Globus pallidus (tissue), 1 donor: ENCODE measurements around the gene AGRP.

Experiments used
- DNase-seq: peaks from one replicate; pipeline ENCODE4 v3.0.0-alpha.2; 2015; ENCODE audit warnings: low spot score

Gene AGRP

DNA sequence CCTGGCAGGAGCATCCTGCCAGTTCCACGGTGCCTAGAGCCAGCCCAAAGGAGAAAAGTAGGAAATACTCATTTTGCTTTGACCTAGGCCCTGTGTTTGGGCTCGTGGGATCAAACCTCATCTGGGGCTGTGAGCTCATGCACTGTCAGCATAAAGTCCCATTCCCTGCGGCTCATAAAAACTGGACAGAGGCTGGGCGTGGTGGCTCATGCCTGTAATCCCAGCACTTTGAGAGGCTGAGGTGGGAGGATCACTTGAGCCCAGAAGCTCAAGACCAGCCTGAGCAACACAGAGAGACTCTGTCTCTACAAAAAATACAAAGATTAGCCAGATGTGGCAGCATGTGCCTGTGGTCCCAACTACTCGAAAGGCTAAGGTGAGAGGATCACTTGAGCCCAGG lies 20.3 kb downstream of the AGRP start:
- DNase-seq = no peak

DNA sequence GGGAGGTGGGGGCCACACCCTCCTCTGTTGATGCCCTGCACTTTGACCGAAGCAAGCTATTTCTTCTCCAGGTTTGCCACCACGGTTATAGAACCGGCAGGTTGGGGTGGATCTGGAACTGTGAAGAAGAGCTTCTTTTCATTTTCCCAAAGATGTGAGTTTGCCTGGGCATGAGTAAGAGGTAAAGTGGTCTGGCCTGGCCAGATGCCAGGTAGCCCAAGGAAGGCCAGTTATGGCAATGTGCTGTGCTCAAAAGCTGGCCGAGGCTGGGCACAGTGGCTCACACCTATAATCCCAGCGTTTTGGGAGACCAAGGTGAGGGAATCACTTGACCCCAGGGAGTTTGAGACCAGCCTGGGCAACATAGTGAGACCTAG lies 21.1 kb downstream of the AGRP start:
- DNase-seq = no peak

DNA sequence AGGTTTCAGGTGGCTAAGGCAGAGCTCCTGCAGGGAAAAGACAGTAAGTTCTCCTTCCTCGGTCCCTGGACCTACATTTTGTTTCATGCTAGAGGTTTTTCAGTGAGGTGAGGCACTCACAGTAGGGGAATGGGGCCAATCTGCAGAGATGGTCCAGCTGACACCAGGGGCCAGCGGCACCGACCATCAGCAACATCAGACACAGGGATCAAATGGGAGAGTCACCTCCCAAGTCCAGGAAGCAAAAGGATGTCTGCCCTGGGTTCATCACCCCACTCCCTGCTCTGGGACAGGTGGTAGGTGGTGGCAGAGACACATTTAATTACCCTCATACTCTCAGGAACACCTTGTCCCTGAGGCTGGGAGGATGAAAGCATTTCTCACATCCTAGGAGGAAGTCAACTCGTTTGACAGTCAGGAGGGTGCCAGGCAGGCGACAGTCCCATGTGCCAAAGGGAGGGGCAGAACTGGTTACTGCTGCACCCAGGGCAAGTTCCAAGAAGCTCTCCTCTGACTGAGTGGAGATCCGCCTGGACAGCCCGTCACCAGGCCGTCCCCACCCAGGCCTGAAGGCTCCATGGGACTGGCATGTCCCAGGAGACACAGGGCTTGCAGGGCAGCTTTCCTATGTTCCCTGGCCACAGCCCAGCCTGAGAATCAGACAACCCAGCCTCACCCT lies 21.6 kb downstream of the AGRP start:
- DNase-seq = no peak

DNA sequence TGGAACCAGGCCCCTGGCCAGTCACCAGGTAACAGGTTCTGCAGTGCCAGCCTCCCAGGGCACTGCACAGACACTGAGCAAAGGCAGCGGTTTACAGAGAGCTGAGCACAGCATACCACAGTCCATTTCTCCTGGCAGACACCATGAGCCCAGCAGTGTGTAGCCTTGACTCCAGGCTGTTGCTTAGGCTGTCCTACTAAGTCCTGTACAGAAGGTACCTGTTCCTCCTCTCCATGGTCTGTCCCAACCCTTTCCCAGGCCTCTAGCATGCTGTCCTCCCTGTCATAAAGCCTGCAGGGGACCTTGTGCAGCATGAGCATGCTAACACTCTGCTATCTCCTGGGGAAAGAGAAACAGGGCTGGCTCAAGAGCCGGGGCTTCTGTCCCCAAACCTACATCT lies 22.4 kb downstream of the AGRP start:
- no peak for DNase-seq

DNA sequence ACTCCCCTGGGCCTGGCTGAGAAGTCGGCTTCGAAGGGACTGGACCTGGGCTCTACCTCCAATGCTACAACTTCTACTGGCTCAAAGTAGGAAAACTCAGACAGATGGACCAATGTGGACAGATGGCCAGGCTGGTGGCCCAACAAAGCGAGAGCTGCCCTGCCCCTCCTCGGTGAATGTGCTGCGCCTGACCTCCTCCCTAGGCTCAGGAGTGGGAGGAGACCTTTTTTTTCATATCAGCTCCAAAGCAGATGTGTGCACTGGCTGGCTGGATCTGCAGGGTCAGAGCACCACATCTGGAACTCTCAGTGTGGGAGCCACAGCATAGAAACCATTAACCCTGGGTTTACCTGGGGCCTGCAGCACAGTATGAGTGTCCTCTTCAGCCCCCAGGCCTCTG lies 23.2 kb downstream of the AGRP start:
- DNase-seq = no peak

DNA sequence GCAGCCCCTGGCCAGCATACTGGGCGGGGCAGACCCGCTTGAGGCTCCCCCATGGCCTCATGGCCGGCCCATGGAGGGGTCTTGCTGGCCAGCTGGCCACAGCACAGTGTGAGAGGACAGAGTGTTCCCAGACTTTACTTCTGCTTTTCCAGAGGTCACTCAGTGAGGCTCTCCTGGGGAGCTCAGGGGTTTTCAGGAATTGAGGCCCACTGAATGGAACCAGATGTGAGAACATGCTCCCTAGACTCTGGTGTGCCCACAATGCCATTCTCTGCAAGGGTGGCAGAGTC lies 23.5 kb downstream of the AGRP start:
- no peak for DNase-seq

DNA sequence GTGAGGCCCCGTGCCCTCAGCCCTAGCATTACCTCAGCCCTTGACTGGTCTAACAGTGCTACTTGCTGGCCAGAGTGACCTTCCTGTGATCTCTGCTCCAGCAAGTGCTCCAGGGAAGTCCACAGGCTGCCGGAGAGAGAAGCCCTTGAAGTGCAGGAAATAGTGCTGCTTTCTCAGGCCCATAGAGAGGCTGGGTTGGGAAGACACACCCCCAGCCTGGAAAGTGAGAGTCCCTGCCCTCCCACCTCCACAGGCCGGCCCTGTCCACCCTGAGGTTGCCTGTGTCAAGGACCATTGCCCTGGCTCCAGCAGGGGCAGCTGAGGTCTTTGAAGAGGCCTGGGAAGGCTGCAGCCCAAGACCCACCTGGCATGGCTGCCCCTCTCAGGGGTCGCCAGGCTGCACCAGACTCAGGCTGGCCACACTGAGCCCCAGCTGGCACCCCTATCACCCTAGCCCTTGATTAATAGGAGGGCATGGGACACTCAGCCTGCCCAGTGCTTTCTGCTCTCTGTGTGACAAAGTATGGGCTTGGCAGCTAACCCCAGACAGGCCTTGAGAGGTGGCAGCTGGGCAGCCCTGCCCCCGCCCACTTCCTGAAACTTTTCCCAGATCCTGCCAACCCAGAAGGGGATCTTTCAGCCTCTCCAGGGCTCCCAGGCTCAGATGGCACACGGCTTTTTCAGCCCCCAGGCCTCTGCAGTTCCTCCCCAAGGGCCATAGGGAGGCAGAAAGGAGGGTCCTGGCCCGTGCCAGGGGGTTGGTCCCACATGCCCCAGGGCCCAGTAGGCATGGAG lies 24.1 kb downstream of the AGRP start:
- peak; percentile 34 for DNase-seq

DNA sequence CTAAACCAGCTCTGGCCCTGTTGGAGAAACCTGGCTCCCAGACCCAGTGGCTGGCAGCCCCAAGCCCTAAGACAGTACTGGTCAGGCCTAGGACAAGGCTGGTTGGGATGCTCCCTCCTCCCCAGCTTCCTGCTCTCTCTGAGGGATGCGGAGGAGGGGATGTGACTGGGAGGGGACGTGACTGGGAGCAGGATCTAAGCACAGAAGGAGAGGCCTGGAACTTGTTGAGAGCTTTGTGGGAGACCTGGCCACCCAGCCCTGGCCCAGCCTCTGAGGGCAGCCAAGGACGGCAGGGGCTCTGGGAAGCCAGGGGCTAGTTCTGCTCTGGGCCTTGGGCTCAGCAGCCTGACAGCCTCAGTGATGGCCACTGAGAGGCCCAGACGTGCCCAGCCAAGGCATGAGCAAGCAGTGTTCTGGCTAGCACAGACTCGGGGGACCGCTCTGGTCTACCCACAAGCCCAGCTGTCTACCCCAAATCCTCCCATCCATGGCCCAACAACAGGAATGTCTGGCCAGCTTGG lies 25.2 kb downstream of the AGRP start:
- no peak for DNase-seq

DNA sequence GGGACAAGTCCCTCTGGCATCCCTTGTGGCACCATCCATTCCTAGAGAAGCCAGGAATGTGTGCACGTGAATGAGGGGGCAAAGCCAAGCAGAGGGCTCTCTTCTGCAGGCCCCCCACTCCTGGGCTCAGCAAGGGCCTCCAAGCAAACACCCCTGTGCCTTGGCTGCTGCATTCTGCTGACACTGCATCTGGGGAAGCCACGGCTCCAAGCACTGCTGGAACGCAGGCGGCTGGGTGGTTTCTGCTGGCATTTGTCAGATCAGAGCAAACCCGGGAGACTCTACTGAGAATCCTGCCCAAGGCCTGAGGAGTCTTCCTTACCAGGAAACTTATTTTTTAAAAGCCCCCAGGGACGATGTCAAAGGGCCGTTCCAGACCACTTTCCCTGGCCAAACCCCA lies 25.7 kb downstream of the AGRP start:
- DNase-seq = no peak

DNA sequence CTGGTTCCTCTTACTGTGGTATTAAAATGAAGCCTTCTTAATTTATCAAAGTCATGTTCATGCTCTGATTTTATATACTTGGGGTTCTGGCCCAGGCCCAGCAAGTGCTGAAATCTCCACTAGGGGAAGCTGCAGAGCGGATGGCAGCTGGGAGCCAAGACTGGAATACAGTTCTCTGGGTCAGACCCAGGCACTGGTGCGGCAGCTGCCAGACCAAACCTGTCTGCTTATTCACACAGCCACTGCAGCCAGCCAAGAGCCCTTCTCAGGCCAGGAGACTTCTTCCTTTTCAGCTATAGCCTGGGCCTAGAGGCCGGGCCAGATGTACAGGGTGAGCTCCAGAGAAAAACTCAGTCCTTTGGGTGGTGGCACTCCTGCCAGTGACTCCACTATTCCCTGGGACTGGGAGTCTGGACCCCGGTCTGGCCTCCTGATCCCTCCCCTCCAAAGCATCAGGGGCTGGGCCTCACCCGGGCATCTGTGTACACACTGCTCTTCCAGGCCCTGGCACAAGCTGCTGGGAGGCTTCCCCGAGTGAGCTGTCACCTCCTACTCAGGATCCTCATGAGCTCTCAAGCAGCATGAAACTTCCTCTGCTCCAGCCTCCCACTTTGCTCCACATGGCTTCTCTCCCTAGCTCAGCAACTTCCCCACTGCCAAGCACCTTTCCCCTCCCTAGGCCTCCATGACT lies 26.8 kb downstream of the AGRP start:
- DNase-seq = no peak

DNA sequence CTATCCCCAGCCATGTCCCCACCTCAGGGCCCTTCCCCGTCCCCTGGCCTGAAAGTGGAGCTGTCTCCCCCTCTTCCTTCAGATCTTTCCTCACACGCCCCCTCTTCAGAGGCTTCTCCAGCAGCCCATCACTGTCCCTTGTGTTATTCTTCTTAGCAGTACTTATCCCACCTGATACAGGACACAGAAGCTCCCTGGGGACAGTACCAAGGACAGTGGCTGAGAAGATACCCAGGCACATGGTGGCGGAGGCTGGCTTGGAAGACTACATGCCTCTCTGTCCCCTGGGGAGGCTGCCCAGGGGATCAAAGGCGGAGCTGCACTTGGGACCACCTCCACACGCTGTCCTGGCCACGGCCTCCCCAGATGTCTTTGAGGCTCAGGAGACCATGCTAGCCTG lies 28.5 kb downstream of the AGRP start:
- no peak for DNase-seq

DNA sequence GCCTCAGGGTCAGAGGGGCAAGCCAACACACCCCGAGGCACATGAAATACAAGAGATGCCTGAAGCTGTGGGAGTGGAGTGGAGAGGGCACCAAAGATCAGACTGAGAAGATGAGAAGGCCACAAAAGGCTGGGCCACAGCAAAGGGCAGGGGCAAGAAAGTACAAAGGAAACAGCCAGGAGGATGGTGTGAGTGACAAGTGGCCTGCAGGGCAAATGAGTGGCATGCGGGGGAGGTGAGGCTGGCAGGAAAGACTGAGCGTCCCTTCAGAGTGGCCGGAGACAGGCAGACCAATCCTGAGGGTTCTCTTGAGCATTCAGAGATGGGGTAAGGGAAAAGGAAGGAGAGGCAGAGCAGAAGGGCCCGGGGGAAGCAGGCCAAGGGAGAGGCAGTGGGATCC lies 29.2 kb downstream of the AGRP start:
- DNase-seq = no peak

DNA sequence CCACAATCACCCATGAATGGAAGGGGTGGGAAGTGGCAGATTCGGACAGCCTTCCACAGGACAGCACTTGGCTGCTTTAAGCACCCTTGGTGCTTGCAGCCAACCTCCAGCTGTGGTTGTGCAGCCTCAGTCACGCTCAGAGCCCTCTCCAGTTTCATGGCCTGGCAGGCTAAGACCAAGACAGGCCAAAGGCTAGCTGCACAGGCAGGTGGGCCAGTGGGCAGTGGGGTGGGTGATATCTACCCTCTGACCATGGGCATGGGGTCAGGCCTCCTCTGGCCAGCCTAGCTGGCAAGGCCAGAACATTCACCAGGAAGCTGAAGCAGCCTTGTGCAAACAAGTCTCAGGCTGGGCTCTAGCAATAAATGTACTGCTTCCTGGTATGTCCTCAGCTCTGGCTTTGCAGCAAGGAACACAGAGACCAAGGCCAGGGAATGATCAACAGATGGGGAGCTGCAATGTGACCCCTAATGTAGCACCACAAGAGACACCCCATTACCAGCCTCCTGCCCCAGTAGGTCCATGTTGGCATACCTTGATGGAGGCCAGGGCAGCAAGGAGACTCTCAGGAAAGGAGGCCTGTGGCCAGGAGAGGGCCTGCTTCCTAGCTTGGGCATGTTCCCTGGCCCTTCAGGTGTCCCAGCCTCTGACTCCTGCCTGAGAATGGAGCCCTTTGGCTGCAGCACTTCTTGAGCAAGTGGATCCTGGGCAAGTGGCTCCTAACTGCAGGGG lies 31.5 kb downstream of the AGRP start:
- no peak for DNase-seq

DNA sequence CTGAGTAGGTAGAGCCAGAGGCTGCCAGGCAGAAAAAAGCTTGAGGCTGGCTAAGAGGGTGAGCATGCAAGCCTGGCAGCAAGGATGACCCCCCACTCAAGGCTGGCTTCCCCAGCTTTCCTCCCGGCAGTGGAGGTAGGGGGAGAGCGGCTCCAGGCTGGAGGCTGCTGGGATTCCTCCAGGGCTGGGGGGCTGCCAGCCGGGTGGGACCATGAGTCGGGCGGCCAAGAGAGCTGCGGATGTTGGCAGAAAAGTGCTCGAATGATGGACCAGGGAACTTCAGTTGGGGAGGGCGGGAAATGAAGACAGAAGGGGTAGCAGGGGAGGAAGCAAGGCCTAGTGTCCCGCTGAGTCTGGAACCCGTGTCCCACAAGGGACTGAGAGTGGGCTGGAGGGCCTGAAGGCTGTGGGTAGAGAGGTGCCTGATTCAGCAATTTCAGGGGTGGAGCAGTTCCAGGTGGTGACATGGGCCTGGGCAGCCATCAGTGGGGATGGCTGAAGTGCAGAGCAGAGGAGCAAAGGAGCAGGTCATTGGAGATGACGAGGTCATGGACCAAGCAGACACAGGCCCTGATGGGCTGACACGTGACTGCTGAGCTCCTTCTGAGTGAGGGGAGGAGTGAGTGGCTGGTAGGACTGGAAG lies 32.2 kb downstream of the AGRP start:
- no peak for DNase-seq

DNA sequence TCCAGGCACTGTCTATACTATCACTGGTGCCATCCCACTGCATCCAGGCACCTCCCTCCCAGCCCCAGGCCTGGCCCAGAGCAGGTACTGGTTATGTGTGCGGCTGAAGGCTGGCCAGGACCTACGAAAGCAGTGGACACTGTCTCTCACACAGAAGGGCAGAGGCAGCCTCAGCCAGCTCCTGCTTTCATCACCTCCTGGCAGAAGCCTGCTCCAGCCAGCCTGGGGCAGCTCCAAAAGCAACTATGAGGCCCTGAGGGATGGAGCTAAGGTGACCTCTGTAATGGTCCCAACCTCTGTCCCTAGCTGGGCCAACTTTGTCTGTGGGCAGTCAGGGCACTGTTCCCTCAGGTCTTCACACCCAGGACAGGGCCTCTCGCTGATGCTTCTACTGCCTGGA lies 33.6 kb downstream of the AGRP start:
- DNase-seq = no peak

DNA sequence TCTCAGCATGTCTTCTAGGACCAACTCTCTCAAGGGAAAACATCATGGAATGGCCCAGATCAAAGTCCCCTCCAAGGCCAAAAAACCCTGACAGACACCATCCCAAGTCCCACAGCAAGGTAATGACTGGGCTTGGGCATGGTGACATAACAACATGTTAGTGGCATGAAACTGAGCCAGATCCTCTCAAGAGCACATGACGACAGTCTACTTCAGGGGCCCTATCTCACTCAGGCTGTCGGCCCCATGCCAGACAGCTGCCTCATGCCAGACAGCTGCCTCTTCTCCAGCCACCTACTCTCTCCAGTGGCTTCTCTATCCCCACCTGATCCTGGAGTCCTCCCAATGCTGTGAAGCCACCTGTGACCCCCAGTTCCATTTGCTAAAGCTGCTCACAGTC lies 34.0 kb downstream of the AGRP start:
- DNase-seq = no peak

DNA sequence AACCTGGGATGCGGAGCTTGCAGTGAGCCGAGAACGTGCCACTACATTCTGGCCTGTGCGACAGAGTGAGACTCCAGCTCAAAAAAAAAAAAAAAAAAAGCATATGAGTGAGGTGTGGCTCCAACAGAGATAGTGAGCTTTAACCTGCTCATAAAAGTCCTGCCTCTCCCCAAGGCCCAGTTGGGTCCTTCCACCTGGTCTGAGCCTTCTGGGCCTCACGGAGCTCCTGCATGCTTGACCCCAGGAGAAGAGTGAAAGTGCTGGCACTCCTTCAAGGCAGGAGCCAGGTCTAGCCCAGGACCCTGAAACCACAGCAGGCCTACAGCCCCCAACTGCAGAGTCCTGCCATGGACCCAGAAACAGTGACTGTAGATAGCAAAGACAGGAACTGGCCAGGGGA lies 34.8 kb downstream of the AGRP start:
- no peak for DNase-seq

DNA sequence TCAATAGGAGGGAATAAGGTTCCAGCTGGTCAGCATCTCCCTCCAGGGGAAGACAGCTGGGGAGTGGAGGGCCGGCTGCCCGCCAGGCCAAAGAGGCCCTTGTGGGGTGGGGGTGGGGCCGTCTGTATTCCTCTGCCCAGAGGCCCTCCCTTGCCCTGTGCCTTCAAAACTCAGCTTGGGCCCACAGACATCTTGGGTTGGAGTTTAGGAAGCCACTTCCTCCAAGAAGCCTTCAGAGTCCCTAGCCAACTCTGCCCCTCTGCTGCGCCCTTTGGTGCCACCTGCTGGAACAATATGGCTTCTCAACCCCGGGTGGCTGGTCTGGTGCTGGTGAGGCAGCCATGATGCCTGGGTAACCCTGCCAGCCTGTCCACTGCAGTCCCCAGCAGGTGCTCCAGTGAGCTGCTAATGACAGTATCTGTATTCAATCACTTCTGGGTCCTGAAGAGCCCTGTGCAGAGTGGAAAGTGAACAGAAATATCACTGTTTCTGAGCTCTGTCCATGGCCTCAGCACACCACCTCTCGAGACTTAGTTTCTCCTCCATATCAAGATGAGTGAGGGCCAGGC lies 35.8 kb downstream of the AGRP start:
- no peak for DNase-seq

DNA sequence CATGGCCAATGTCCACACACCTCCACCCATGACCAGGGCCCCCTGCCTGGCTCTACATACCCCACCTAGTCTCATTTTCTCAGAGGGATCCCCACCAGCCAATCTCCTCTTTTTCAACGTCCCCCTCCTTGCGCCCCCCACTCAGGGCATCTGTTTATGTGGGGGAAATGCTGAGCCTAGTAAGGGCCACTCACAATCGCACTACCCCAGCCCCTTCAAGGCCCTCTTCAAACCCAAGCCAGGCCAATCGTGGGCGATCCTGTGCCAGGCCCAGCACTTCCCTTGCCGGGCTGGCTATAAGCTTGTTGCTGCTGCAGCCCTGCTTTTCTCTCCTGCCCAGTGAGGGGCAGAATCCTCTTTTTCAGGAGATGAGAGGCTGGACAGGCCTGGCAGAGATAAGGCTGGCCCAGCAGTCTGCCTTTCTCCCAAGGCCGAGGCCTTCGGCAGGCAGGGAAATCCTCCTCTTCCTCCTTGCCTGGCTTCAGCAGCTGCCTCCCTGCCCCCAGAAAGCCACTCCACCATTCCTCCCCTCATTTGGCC lies 36.3 kb downstream of the AGRP start:
- no peak for DNase-seq

DNA sequence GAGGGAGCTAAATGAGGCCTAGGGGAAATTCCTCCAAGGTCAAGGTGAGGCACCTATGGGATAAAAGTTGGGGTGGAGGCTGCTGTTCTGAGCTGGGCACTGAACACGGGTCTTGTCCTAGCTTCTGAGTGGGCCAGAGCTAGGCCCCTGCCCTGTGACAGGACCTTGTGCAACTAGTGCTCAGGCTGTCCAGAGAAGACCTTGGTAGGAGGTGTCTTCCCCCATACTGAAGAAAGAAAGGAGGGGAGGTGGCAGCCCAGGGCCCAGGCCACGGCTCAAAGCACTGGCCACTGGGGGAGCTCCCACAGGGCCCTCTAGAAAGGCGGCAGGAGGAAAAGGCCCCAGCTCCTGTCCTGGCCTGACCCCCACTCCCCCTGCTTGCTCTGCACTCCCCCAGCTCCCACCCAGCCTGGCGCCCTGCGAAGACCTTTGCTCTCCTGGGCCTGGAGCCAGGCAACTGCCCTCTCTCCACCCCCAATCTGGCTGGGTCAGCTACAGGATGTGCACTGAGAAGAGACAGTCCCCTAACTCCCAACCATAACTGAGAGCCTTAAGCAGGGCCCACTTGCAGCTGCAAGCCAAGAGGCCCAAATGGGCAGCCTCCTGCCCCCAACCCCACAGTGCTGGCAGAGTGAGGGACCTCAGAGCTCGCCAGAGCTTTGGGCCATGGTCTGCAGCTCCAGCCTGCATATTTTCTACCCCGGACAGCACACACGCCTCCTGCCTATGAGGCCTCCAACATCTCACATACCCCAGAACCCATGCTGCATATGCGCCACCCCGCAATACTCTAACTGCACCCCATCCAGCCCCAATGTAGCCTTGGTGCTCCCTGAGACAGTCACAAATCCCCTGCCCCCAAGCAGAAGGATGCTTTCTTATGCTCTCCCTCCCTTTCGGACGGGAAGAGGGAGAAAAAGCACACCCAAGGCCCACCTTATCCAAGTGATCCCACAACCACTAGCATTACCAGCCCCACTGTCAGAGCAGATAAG lies 37.1 kb downstream of the AGRP start:
- no peak for DNase-seq
